HG03159 (cell line): Measurements from ENCODE around the gene PAN2.
"Not testable (repeated sequence)": the region's sequence is repeated elsewhere in the genome, so short reads cannot be mapped to it uniquely, and the experiment has no call there.

Experiments
- ATAC-seq: cut with Tn5 transposase; IDR thresholded peaks from one replicate; pipeline ENCODE4 v1.9.1; 2021; ENCODE audit warnings: mild to moderate bottlenecking, moderate library complexity; ENCODE audit not compliant: unreplicated experiment

Gene PAN2

GRCh38 chr12:56347255-56347654, 13.5 kb upstream of the PAN2 start:
- not testable (repeated sequence) for ATAC-seq

DNA sequence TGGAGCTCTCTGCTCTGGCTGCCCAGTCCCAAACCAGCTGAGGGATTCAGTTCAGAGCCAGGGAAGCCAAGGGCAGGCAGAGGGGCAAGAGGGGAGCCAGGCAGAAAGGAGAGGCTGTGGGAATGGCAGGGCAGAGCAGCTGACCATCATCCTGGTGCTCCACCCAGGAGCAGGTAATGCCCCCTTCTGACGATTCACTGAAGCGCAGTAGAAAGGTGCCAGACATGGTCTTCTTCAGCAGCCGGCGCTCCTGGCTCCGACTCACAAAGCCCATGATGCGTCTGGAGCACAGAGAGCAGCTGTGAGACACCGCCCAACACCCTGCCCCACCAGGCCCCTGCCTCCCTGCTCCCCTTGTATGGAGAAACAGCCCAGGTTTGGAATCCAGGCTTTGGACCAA, 12.9 kb upstream of the PAN2 start:
- no peak for ATAC-seq

DNA sequence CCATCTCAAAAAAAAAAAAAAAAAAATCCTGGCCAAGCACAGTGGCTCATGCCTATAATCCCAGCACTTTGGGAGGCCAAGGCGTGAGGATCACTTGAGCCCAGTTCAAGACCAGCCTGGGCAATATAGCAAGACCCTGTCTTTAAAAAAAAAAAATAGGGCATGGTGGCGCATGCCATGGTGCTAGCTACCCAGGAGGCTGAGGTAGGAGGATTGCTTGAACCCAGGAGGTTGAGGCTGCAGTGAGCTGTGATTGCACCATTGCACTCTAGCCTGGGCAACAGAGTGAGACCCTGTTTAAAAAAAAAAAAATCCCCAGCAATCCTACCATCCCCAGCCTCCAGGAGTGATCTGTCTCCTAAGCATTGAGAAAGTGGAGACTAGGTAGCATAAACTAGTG, 8.5 kb upstream of the PAN2 start:
- not testable (repeated sequence) for ATAC-seq

- ATAC-seq, result no peak
Measured at GRCh38 chr12:56341616-56342015, 7.8 kb upstream of the PAN2 start.

DNA sequence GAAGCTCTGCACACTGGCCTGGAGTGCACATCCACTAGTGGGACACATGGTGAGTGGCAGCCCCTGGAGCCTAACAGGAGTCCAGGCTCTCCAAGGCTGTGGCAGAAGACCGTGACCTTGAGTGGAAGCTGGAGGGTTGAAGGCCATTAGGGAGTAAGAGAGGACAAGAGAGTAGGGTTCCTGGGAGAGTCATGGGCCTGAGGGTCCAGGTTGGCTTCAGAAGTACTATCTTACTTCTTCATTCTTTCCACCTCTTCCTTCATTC, 5.3 kb upstream of the PAN2 start:
- no peak for ATAC-seq

DNA sequence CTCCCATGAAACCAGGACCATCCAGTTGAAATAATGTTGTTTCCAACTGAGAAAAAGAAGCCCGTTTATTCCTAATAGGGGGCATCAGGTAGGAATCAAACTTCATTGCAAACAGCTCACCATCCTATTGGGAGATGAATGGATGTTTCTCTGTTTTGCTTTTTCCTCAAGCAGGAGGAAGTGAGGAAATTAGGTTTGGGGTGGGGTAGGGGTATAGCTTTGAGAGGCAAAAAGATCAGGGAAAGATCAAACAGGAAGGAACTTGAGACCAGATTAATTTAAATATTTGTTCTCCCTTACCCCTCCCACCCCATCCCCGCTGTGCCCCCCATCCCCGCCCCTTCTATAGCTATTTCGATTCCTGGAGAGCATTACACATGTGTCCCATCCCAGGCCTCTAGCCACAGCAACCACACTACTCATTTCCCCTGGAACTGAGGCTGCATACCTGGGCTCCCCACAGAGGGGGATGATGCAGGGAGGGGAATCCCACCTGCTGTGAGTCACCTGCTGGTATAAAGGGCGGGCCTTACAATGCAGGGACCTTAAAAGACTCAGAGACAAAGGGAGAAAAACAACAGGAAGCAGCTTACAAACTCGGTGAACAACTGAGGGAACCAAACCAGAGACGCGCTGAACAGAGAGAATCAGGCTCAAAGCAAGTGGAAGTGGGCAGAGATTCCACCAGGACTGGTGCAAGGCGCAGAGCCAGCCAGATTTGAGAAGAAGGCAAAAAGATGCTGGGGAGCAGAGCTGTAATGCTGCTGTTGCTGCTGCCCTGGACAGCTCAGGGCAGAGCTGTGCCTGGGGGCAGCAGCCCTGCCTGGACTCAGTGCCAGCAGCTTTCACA, 4.7 kb upstream of the PAN2 start, which contains the start of gene IL23A:
Gene IL23A, plus strand, starts transcription at position 577 of the 850 bp plus-strand sequence. Its CDS starts 161 bp downstream, at position 738.
- no peak for ATAC-seq

- no peak for ATAC-seq
Measured at GRCh38 chr12:56337753-56338251, 4.0 kb upstream of the PAN2 start.

DNA sequence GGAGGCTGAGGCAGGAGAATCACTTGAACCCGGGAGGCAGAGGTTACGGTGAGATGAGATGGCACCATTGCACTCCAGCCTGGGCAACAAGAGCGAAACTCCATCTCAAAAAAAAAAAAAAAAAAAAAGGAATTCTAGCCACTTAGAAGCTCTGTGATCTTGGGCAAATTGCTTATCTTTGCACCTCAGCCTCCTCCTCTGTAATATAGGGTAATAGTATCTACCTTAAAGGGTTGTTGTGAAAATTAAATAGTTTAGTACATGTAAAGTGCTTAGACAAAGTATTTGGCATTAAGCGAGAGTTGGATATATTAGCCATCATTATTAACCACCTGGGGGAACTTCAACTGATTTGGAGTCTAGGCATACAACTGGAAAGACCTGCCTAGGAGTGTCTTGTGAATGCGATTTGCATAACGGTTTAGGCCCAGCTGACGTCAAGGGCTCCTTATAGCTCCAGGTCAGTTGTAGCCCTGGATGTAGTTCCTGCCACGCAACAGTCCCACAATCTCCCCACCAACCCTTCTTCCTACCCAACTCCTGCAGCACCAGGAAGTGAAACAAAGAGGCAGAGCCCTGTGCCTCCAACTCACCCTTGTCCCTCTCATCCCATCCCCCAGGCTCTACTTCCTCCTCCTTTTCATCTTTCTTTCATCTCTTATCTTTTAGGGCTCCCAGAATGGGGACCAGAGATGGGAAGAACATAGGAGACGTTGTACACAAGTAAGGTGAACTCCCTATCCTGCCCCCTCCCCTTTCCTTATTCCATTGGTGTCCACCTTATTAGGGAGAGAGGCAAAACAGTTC, 2.8 kb upstream of the PAN2 start:
- ATAC-seq, result no peak

DNA sequence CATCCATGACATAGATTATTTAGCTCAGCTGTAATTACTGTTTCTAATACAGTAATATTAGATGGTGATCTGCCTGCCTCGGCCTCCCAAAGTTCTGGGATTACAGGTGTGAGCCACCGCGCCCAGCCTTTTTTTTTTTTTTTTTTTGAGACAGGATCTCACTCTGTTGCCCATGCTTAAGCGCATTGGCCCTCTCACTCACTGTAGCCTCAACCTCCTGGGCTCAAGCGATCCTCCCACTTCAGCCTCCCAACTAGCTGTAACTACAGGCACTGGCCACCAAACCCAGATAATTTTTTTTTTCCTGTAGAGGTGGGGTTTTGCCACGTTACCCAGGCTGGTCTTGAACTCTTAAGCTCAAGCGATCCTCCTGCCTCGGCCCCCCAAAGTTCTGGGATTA, 1.7 kb upstream of the PAN2 start:
- not testable (repeated sequence) for ATAC-seq

GRCh38 chr12:56334490-56334793, 642 bp upstream of the PAN2 start:
- no peak for ATAC-seq

DNA sequence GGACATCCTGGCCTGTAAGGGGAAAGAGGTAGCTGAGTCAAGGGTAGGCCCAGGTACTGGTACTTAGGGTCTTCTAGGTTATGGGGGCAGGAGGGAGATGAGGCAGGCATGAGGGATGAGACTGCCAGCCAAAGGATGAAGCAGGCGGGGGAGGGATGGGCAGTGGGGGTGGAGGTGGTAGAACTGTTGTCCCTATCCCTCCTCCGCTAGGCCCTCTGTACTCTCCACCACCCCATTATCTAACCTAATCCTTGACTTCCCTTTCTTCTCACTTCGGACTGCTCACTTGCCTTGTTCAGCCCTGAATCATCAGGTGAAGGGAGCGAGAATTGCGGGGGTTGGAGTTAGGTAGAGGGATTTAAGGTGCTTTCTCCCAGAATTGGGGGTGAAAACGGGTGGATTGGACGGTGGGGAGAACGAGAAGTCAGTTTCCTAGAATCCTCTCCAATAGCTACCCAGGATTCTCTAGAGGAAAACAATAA, 562 bp downstream of the PAN2 start:
- ATAC-seq, result no peak

DNA sequence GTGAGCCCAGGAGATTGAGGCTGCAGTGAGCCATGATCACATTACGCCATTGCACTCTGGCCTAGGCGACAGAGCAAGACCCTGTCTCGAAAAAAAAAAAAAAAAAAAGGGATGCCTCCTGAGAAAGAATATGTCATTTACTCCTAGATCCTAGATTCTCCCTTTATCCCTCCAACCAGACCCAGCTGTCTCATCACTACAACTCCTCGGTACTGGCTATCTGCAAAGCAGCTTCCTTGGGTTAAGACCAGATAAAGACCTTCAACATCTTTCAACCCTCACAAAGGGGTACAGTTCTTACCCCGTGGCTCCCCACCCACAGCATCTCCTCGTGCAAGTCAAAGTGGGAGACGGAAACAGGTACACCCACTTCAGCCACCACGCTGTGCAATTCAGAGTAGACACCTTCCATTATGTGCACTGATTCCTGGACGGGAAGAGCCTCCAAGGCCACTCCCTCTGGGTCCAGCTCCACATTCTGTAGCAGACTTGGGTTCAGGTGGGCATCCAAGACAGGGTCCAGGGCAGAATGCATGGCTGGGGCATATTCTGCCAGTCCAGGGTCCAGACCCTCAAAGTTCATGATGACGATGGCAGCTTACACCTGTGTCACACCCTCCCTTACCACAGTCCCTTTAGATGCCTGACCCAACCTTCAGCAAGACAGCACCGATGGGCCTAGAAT, 1.1 kb downstream of the PAN2 start:
- no peak for ATAC-seq

DNA sequence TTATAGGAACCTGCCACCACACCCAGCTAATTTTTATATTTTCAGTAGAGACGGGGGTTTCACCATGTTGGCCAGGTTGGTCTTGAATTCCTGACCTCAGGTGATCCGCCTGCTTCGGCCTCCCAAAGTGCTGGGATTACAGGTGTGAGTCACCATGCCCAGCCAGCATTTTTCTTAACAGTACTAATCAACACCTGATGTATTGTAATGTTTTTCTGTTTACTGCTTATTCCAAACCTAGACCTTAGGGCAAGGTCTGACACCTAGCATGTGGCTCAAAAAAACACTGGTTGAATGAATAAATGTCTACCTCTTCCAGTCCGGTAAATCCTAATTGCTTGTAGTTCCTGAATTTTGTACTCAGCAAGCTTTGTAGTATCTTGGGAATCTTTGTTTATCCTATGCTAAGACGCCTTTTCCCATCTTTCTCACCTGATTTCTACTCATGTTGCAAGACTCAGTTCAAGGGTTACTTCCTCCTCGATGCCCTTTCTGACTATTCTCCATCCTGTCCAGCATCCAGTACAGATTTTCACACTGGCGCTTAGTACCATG, 2.8 kb downstream of the PAN2 start:
- ATAC-seq, result no peak

DNA sequence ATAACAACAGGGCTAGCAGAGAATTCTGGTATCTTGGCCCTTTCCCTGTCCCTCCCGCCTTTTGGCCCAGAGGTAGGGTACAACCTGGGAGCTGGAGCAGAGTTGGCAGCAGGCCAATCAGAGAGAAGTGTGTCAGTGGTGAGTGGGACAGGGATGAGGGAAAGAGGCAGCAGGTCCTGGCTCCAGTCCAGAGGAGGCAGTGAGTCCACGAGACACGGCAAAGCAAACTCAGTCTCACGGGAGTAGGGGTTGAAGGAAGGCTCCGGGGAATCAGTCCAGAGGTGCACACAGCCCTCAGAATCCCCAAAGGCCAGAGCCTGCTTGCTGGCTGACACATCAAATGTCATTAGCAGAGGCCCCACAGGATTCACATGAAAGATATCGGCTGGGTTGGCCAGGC, 7.3 kb downstream of the PAN2 start:
- no peak for ATAC-seq

GRCh38 chr12:56326126-56326525, 7.7 kb downstream of the PAN2 start:
- ATAC-seq, result no peak

- ATAC-seq, result no peak
Measured at GRCh38 chr12:56324206-56324605, 9.6 kb downstream of the PAN2 start.

DNA sequence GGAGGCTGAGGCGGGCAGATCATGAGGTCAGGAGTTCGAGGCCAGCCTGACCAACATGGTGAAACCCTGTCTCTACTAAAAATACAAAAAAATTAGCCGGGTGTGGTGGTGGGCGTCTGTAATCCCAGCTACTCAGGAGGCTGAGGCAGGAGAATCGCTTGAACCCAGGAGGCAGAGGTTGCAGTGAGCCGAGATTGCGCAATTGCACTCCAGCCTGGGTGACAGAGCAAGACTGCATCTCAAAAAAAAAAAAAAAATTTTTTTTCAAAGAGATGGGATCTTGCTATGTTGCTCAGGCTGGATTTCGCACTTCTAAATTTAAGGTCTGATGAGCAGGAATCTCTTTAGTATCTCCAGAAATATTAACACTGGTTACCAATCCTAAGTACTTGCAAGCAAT, 12.2 kb downstream of the PAN2 start:
- ATAC-seq, result not testable (repeated sequence)

GRCh38 chr12:56321027-56321426, 12.8 kb downstream of the PAN2 start:
- ATAC-seq, result no peak

DNA sequence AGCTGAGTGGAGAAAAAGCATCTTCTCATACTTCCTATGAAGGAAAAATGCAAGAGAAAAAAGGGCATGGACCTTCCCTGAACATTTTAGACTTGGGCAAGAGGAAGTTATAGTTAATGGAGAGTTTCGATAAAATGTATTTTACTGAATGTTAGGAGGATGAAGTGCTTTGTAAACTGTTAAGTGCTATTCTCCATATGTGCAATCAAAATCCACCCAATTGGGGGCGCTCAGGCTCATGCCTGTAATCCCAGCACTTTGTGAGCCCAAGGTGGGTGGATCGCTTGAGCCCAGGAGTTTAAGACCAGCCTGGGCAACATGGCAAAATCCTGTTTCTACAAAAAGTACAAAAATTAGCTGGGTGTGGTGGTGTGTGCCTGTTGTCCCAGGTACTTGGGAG, 16.1 kb downstream of the PAN2 start:
- no peak for ATAC-seq

DNA sequence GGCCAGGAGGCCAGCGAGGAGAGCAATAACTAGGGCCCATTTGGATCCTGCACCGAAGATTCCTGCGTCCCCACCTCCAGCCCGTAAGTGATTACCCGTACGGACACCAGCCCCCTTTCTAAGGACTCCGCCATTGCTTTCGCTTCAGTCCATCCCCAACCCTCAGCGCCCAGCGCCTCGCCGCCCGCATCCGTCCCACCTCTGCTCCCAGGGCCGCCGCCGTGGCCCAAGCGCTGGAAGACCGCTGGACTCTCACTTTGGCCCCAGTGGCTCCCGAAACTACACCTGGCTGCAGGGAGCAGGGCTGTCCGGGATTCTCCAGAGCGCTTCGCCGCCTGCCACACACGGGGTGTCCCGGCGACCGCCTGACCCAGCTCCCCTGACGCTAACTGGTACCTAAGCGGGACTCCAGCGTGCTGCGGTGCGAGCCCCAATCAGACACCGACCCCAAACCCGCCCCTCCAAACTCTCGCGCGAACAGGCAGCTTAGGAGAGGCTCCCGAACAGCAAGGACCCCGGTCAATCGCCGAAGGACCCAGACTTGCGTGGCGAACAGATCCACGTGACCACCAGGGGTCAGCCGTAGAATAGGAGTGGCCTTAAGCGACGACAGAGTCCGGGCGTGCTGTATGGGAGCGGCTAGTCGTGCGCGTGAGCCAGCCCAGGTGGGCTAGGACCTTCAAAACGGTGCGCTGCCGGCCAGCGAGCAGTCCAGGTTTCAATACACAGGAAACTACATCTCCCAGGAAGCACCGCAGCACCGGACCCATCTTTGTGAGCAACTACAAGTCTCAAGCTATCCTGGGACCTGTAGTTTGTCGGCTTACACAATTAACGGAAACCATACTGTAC, 18.0 kb downstream of the PAN2 start, which contains the start of gene CNPY2:
Gene CNPY2, minus strand, starts transcription at position 367 of the 852 bp plus-strand sequence. CDS start 771 bp downstream, outside the sequence.
- ATAC-seq, result peak; percentile 90
